GM12801 (cell line): ENCODE results near the gene JUN.

Experiments
- CTCF ChIP-seq: IDR thresholded peaks from one replicate; pipeline ENCODE4 v1.5.1; 2011; ENCODE audit warnings: control low read depth; ENCODE audit not compliant: insufficient read length; ENCODE audit errors: extremely low read depth

JUN gene

GRCh38 chr1:58739856-58740466 lies 43.9 kb downstream of the JUN start:
- no peak for TF ChIP-seq CTCF

GRCh38 chr1:58738876-58739275 lies 45.0 kb downstream of the JUN start:
- TF ChIP-seq CTCF: no peak

- no peak for TF ChIP-seq CTCF
Measured at GRCh38 chr1:58735586-58735985, 48.3 kb downstream of the JUN start.

GRCh38 chr1:58734630-58735029 lies 49.2 kb downstream of the JUN start:
- TF ChIP-seq CTCF: no peak

GRCh38 chr1:58732087-58732775 lies 51.6 kb downstream of the JUN start:
- no peak for TF ChIP-seq CTCF
